Activated CD8-positive, alpha-beta T cell treated with anti-CD3 and anti-CD28 coated beads for 36 hours (primary cell): ENCODE data around the gene GLIPR1L2. TPM values are rescaled to one million over a fixed set of nuclear protein-coding genes. Genes with fewer than 3 reads are reported as not detected.

Source experiments
- ATAC-seq: fragments of 200-7000 bp; cut with Tn5 transposase; one replicate; pipeline ENCODE4 v1.10.0; 2021; ENCODE audit warnings: mild to moderate bottlenecking, moderate library complexity
- CTCF ChIA-PET: fragments of 350-600 bp; sonication (Branson Sonifier 250); formaldehyde crosslinking; loops from one replicate; lab custom pipeline; 2021; ENCODE audit warnings: antibody characterized with exemption; lab: Charles Lee
- POLR2A ChIA-PET: fragments of 350-600 bp; sonication (Branson Sonifier 250); formaldehyde crosslinking; loops from one replicate; lab custom pipeline; 2021; ENCODE audit warnings: antibody characterized with exemption; lab: Charles Lee
- DNase-seq: peaks from one replicate; pipeline ENCODE4 v3.0.0-alpha.2; 2020
- H3K27ac Mint-ChIP-seq: one replicate; pipeline ENCODE4 v1.8.0; 2021; ENCODE audit warnings: mild to moderate bottlenecking, mixed read lengths
- H3K27me3 Mint-ChIP-seq: one replicate; pipeline ENCODE4 v1.8.0; 2021; ENCODE audit warnings: mixed read lengths
- H3K36me3 Mint-ChIP-seq: one replicate; pipeline ENCODE4 v1.8.0; 2021; ENCODE audit warnings: low read depth, mixed read lengths
- H3K4me1 Mint-ChIP-seq: one replicate; pipeline ENCODE4 v1.8.0; 2021; ENCODE audit warnings: low read depth, mixed read lengths
- H3K4me3 Mint-ChIP-seq: one replicate; pipeline ENCODE4 v1.8.0; 2021; ENCODE audit warnings: mild to moderate bottlenecking, moderate library complexity, mixed read lengths
- H3K9me3 Mint-ChIP-seq: one replicate; pipeline ENCODE4 v1.8.0; 2021; ENCODE audit warnings: mixed read lengths
- intact Hi-C: fragments of 100-400 bp; cut with micrococcal nuclease; formaldehyde crosslinking; loops from one replicate; pipeline ENCODE4 v1.10.0; 2022
- total RNA-seq, 2 experiments: library from RNA; stranded (reverse); gene quantifications; one replicate each; pipeline ENCODE4 v1.2.3, GENCODE V29; 2021
- TF ChIP-seq, protein P1 (sequence below): fragments of 200-600 bp; IDR thresholded peaks from one replicate; pipeline ENCODE4 v1.8.0; 2022; ENCODE audit warnings: antibody characterized with exemption, mild to moderate bottlenecking

The GLIPR1L2 gene
- total RNA-seq, 2 experiments from 2014 or later: 0.27 to 0.43 TPM

DNA sequence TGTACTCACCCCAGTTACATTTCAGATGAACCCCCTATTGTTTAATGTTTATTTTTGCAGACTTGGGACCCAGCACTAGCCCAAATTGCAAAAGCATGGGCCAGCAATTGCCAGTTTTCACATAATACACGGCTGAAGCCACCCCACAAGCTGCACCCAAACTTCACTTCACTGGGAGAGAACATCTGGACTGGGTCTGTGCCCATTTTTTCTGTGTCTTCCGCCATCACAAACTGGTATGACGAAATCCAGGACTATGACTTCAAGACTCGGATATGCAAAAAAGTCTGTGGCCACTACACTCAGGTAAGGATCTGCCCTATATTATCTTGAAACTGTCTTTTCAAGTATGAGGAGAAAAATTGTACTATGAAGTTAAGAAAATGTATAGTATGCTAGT, 90.9 kb downstream of the GLIPR1L2 start:
- peak overlapping the region; percentile 98 for H3K27ac Mint-ChIP-seq
- intact Hi-C loops: loop anchor here (5.0 kb wide), 1 partner anchor 89 kb away; the partner anchor contains the start of gene GLIPR1L2
- H3K27me3 Mint-ChIP-seq: no peaks in the 10 kb centered on the region
- peaks cover 19% of the 10 kb centered on the region for H3K36me3 Mint-ChIP-seq
- POLR2A ChIA-PET: no interaction called here
- no peaks in the 10 kb centered on the region for H3K9me3 Mint-ChIP-seq
- H3K4me3 Mint-ChIP-seq: peak overlapping the region; percentile 96
- peaks cover 77% of the 10 kb centered on the region for H3K4me1 Mint-ChIP-seq
- TF ChIP-seq, protein P1, sequence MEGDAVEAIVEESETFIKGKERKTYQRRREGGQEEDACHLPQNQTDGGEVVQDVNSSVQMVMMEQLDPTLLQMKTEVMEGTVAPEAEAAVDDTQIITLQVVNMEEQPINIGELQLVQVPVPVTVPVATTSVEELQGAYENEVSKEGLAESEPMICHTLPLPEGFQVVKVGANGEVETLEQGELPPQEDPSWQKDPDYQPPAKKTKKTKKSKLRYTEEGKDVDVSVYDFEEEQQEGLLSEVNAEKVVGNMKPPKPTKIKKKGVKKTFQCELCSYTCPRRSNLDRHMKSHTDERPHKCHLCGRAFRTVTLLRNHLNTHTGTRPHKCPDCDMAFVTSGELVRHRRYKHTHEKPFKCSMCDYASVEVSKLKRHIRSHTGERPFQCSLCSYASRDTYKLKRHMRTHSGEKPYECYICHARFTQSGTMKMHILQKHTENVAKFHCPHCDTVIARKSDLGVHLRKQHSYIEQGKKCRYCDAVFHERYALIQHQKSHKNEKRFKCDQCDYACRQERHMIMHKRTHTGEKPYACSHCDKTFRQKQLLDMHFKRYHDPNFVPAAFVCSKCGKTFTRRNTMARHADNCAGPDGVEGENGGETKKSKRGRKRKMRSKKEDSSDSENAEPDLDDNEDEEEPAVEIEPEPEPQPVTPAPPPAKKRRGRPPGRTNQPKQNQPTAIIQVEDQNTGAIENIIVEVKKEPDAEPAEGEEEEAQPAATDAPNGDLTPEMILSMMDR: no peak
- no peak for DNase-seq
- CTCF ChIA-PET: interaction anchor here (0.9 to 5.0 kb wide), 3 partner anchors 22 to 90 kb away, joined by 3 to 44 read pairs (median 27); partner anchors contain the start of gene KRR1
- no peak for ATAC-seq

Other genes starting within 250 kb of the GLIPR1L2 start
- not detected for gene KCNC2, start 181.2 kb upstream of the GLIPR1L2 start, total RNA-seq
- 1 to 10 TPM; 3.0 to 3.2 TPM for gene CAPS2, start 60.8 kb upstream of the GLIPR1L2 start, total RNA-seq
- not detected for gene GLIPR1L1, start 56.4 kb upstream of the GLIPR1L2 start, total RNA-seq
- 10 to 100 TPM; 15.9 to 18.6 TPM for gene GLIPR1, start 89.7 kb downstream of the GLIPR1L2 start, total RNA-seq
- gene KRR1, start 120.5 kb downstream of the GLIPR1L2 start, total RNA-seq: 100 to 1,000 TPM; 113 to 121 TPM